Endothelial cell (in vitro differentiated cells): ENCODE results near the gene PARD3B. TPM values are rescaled to one million over a fixed set of nuclear protein-coding genes. Genes with fewer than 3 reads are reported as not detected.

Experiments
- DNase-seq: peaks from one replicate; pipeline ENCODE4 v3.0.0; 2021; ENCODE audit warnings: low spot score
- H3K27ac Mint-ChIP-seq: one replicate; pipeline ENCODE4 v1.8.0; 2021; ENCODE audit warnings: mixed read lengths, inconsistent platforms; ENCODE audit not compliant: unreplicated experiment
- H3K27me3 Mint-ChIP-seq: one replicate; pipeline ENCODE4 v1.8.0; 2021; ENCODE audit warnings: mild to moderate bottlenecking, moderate library complexity, mixed read lengths, inconsistent platforms; ENCODE audit not compliant: unreplicated experiment
- H3K36me3 Mint-ChIP-seq: one replicate; pipeline ENCODE4 v1.8.0; 2021; ENCODE audit warnings: mild to moderate bottlenecking, low read depth, mixed read lengths, inconsistent platforms; ENCODE audit not compliant: unreplicated experiment
- H3K4me1 Mint-ChIP-seq: one replicate; pipeline ENCODE4 v1.8.0; 2021; ENCODE audit warnings: mild to moderate bottlenecking, mixed read lengths, inconsistent platforms; ENCODE audit not compliant: unreplicated experiment
- H3K4me3 Mint-ChIP-seq: one replicate; pipeline ENCODE4 v1.8.0; 2021; ENCODE audit warnings: mild to moderate bottlenecking, mixed read lengths, inconsistent platforms; ENCODE audit not compliant: unreplicated experiment
- H3K9me3 Mint-ChIP-seq: one replicate; pipeline ENCODE4 v1.8.0; 2021; ENCODE audit warnings: mixed read lengths, inconsistent platforms; ENCODE audit not compliant: unreplicated experiment
- CTCF ChIP-seq: fragments of 200-600 bp; sonication (generic); IDR thresholded peaks from one replicate; pipeline ENCODE4 v1.5.0; 2021; ENCODE audit warnings: antibody characterized with exemption; ENCODE audit not compliant: unreplicated experiment
- total RNA-seq: library from RNA; stranded (reverse); fragmentation: NEBNext Ultra II Directional; extraction: Animal tissue kit (Norgen Biotek cat#: 25700); gene quantifications from one replicate; pipeline ENCODE4 v1.2.1, GENCODE V29; 2021; ENCODE audit not compliant: unreplicated experiment

PARD3B gene
- total RNA-seq, 1 donor from 2014 or later, result 17.4 TPM

GRCh38 chr2:205571360-205571959 is 1026.2 kb downstream of the PARD3B start:
- Mint-ChIP-seq H3K4me3 (no peak overlapping the region), H3K27me3 (peaks cover 4% of the 10 kb centered on the region), H3K4me1 (peaks cover 2% of the 10 kb centered on the region), H3K9me3 (no peaks in the 10 kb centered on the region), H3K36me3 (no peaks in the 10 kb centered on the region), H3K27ac (no peak overlapping the region)
- DNase-seq, result no peak
- no peak for TF ChIP-seq CTCF

DNA sequence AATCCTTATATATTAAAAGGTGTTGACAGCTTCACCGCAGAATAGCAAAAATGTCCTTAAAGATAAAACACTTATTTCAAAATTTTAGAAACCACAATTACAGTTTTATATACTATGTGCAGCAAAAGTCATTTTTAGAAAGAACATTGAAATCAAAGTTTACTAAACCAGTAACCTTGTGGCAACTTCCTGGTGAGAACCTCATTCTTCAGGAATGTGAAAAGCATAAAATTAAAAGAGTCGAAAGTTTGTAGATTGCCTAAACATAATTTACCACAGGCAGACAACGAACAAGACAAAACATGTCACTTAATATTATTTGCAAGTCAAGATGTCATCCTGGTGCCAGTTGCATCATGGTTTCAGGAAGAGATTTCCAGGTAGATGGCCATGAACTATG is 1028.7 kb downstream of the PARD3B start:
- Mint-ChIP-seq H3K4me3 (no peak overlapping the region), H3K27me3 (peaks cover 2% of the 10 kb centered on the region), H3K9me3 (no peaks in the 10 kb centered on the region), H3K36me3 (no peaks in the 10 kb centered on the region), H3K4me1 (no peaks in the 10 kb centered on the region), H3K27ac (no peak overlapping the region)
- no peak for DNase-seq
- no peak for TF ChIP-seq CTCF

- no peak overlapping the region for H3K4me3 Mint-ChIP-seq
- no peaks in the 10 kb centered on the region for H3K36me3 Mint-ChIP-seq
- no peak overlapping the region for H3K27ac Mint-ChIP-seq
- no peak for DNase-seq
- H3K4me1 Mint-ChIP-seq, result peaks cover 3% of the 10 kb centered on the region
- H3K27me3 Mint-ChIP-seq, result no peaks in the 10 kb centered on the region
- TF ChIP-seq CTCF, result no peak
- no peaks in the 10 kb centered on the region for H3K9me3 Mint-ChIP-seq
Observed at GRCh38 chr2:205579335-205579734, 1034.1 kb downstream of the PARD3B start.

GRCh38 chr2:205580212-205580987 is 1035.1 kb downstream of the PARD3B start:
- no peaks in the 10 kb centered on the region for H3K36me3 Mint-ChIP-seq
- H3K4me3 Mint-ChIP-seq, result no peak overlapping the region
- H3K9me3 Mint-ChIP-seq, result no peaks in the 10 kb centered on the region
- no peak for DNase-seq
- TF ChIP-seq CTCF, result no peak
- peaks cover 9% of the 10 kb centered on the region for H3K4me1 Mint-ChIP-seq
- H3K27ac Mint-ChIP-seq, result no peak overlapping the region
- H3K27me3 Mint-ChIP-seq, result no peaks in the 10 kb centered on the region

DNA sequence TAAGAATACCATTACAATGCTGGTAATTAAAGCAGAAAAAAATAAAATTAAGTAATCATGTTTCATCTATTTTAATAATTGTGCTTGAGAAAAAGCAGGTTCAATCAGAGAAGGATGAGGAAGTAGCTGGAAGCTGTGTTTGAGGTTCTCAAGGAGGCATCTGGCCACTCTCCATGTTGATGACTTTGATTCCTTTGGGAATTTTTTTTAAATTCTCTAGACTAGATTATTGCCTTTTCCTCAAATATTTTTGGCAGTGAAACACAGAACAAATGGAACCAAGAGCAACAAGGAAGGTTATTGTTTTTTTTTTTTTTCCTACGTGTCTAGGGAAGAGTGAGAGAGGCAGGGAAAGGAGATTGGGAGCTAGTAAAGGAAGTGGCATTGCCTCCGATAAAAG is 1037.1 kb downstream of the PARD3B start:
- Mint-ChIP-seq H3K36me3 (no peaks in the 10 kb centered on the region), H3K9me3 (no peaks in the 10 kb centered on the region), H3K27ac (no peak overlapping the region), H3K4me3 (no peak overlapping the region), H3K4me1 (peaks cover 9% of the 10 kb centered on the region), H3K27me3 (no peaks in the 10 kb centered on the region)
- no peak for TF ChIP-seq CTCF
- DNase-seq, result no peak
